Mesendoderm (in vitro differentiated cells): ENCODE data around the gene KCNB1.

Source experiments
- DNase-seq: peaks from one replicate; pipeline ENCODE4 v3.0.0; 2013
- H2AK5ac ChIP-seq: 2 replicates; pipeline ENCODE4 v1.6.1; 2013; ENCODE audit warnings: low read length, inconsistent platforms
- H2BK120ac ChIP-seq: 2 replicates; pipeline ENCODE4 v1.6.1; 2013; ENCODE audit warnings: low read depth, mild to moderate bottlenecking, low read length, moderate library complexity, mixed read lengths
- H2BK15ac ChIP-seq: replicated peaks from 2 replicates; pipeline ENCODE4 v1.6.1; 2013; ENCODE audit warnings: low read depth, mild to moderate bottlenecking, moderate library complexity
- H2BK5ac ChIP-seq: 2 replicates; pipeline ENCODE4 v1.6.1; 2013; ENCODE audit warnings: low read length, inconsistent platforms
- H3K18ac ChIP-seq: 2 replicates; pipeline ENCODE4 v1.6.1; 2013; ENCODE audit warnings: mild to moderate bottlenecking, low read length, mixed read lengths
- H3K23ac ChIP-seq: one replicate; pipeline ENCODE4 v1.6.1; 2013; ENCODE audit warnings: low read length
- H3K27ac ChIP-seq: 2 replicates; pipeline ENCODE4 v1.5.1; 2013; ENCODE audit warnings: low read depth, mild to moderate bottlenecking, inconsistent platforms, low read length, moderate library complexity
- H3K27me3 ChIP-seq: 2 replicates; pipeline ENCODE4 v1.6.1; 2013; ENCODE audit warnings: low read length, control low read depth, mild to moderate bottlenecking, inconsistent platforms; ENCODE audit not compliant: insufficient read depth, poor library complexity
- H3K36me3 ChIP-seq: 2 replicates; pipeline ENCODE4 v1.6.1; 2013; ENCODE audit warnings: low read length, inconsistent platforms; ENCODE audit not compliant: control insufficient read depth, insufficient read depth
- H3K4ac ChIP-seq: one replicate; pipeline ENCODE4 v1.6.1; 2013; ENCODE audit warnings: low read depth, mild to moderate bottlenecking, low read length, moderate library complexity
- H3K4me1 ChIP-seq: 2 replicates; pipeline ENCODE4 v1.6.1; 2013; ENCODE audit warnings: low read depth, low read length, inconsistent platforms; ENCODE audit not compliant: control insufficient read depth
- H3K4me2 ChIP-seq: 2 replicates; pipeline ENCODE4 v1.6.1; 2013; ENCODE audit warnings: low read length
- H3K4me3 ChIP-seq: 2 replicates; pipeline ENCODE4 v1.5.1; 2013; ENCODE audit warnings: mild to moderate bottlenecking, low read length
- H3K56ac ChIP-seq: one replicate; pipeline ENCODE4 v1.6.1; 2013; ENCODE audit warnings: low read length
- H3K79me1 ChIP-seq: 2 replicates; pipeline ENCODE4 v1.6.1; 2013; ENCODE audit warnings: low read length, inconsistent platforms
- H3K79me2 ChIP-seq: 2 replicates; pipeline ENCODE4 v1.6.1; 2013; ENCODE audit warnings: mild to moderate bottlenecking, low read length; ENCODE audit not compliant: control insufficient read depth, insufficient read depth
- H3K9ac ChIP-seq: 2 replicates; pipeline ENCODE4 v1.6.1; 2013; ENCODE audit warnings: low read length, inconsistent platforms
- H4K5ac ChIP-seq: one replicate; pipeline ENCODE4 v1.6.1; 2013; ENCODE audit warnings: low read length
- H4K8ac ChIP-seq: one replicate; pipeline ENCODE4 v1.6.1; 2013; ENCODE audit warnings: low read depth, mild to moderate bottlenecking, control low read depth, low read length, moderate library complexity
- WGBS: extraction: QIAGEN DNeasy Blood & Tissue Kit; methylation state at CpG from one replicate; pipeline ENCODE4 v1.1.7; 2013; ENCODE audit warnings: low lambda C conversion rate, missing lambda C conversion rate; ENCODE audit not compliant: insufficient coverage; ENCODE audit errors: extremely low coverage; 5-methylcytosine and 5-hydroxymethylcytosine counted together

Gene KCNB1

DNA sequence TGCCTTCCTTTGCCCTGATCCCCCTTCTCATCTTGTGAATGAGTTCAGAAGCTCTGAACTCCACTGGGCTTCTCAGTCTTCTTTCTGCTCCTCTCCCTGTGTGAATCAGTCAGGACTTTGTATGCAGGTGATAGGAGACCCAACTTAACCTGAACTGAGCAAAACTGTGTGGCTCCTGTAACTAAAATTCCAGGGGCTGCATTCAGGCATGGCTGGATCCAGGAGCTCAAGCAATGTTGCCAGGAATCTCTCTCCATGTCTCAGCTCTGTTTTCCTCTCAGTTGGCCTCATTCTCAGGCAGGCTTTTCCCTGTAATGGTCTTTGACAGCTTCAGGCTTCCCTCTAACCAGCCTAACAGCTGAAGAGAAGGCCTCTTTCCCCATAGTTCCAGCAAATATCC, 153.7 kb downstream of the KCNB1 start:
- no peak overlapping the region for H4K8ac ChIP-seq
- no peak for DNase-seq
- no peak overlapping the region for H2AK5ac ChIP-seq
- H3K27ac ChIP-seq: no peak overlapping the region
- no peak overlapping the region for H3K23ac ChIP-seq
- no peak overlapping the region for H3K18ac ChIP-seq
- no peak overlapping the region for H3K56ac ChIP-seq
- H3K79me2 ChIP-seq: no peaks in the 10 kb centered on the region
- no peak overlapping the region for H2BK5ac ChIP-seq
- no peak overlapping the region for H2BK15ac ChIP-seq
- no peak overlapping the region for H3K4ac ChIP-seq
- no peak overlapping the region for H3K4me3 ChIP-seq
- H4K5ac ChIP-seq: no peak overlapping the region
- H2BK120ac ChIP-seq: no peak overlapping the region
- H3K4me2 ChIP-seq: no peak overlapping the region
- no peaks in the 10 kb centered on the region for H3K4me1 ChIP-seq
- no peak overlapping the region for H3K9ac ChIP-seq
- no peaks in the 10 kb centered on the region for H3K36me3 ChIP-seq
- H3K27me3 ChIP-seq: no peaks in the 10 kb centered on the region
- no peaks in the 10 kb centered on the region for H3K79me1 ChIP-seq

DNA sequence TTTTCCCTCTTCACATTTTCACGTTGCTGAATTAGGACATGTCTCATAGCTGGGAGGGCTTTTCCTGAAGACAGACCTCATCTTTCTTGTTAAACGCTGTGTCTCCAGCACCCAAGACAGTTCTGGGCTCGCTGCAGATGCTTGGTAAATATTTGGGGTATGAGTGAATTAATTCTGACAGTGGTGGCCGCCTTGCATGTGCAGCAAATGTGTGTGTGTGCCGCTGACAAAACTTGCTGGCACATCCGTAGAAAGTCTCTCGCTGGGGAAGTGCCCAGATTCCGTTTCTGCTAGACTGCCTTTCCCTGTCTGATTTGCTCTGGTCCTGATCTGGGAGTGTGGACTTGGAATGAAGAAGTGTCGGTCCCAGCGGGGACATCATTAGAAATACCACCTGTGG, 156.4 kb downstream of the KCNB1 start:
- Histone ChIP-seq H2BK5ac (no peak overlapping the region), H3K79me2 (no peaks in the 10 kb centered on the region), H3K79me1 (no peaks in the 10 kb centered on the region), H3K18ac (no peak overlapping the region), H3K4me1 (no peaks in the 10 kb centered on the region), H3K23ac (no peak overlapping the region), H4K5ac (no peak overlapping the region), H3K4me3 (no peak overlapping the region), H3K9ac (no peak overlapping the region), H3K36me3 (no peaks in the 10 kb centered on the region), H4K8ac (no peak overlapping the region), H3K4ac (no peak overlapping the region), H3K27me3 (no peaks in the 10 kb centered on the region), H3K4me2 (no peak overlapping the region), H2BK15ac (no peak overlapping the region), H3K27ac (no peak overlapping the region), H3K56ac (no peak overlapping the region), H2BK120ac (no peak overlapping the region), H2AK5ac (no peak overlapping the region)
- no peak for DNase-seq
- WGBS: no CpG with 5 or more reads among the region's 10 CpGs

DNA sequence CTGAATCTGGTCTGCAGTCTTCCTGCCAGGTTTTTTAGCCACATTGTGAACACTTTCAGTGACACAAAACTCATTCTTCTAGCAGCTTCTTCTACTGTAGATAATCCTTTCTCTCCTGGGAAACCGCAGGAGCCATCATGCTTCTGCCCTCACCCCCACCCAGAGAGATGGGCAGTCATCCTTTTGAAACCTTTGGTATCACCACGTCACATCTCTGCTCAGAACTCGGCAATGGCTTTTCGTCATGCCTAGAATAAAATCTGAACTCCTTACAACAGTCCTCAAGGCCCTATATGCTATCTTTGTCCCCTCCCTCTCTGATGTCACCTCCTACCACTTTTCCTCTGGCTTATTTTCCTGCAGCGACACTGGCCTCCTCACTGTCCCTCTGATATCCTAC, 158.2 kb downstream of the KCNB1 start:
- Histone ChIP-seq H3K4me1 (peaks cover 1% of the 10 kb centered on the region), H3K79me1 (no peaks in the 10 kb centered on the region), H3K27me3 (peaks cover 1% of the 10 kb centered on the region), H3K36me3 (no peaks in the 10 kb centered on the region), H3K56ac (no peak overlapping the region), H2AK5ac (no peak overlapping the region), H3K9ac (no peak overlapping the region), H3K79me2 (no peaks in the 10 kb centered on the region), H2BK5ac (no peak overlapping the region), H3K4ac (no peak overlapping the region), H3K4me2 (no peak overlapping the region), H3K18ac (no peak overlapping the region), H4K5ac (no peak overlapping the region), H2BK120ac (no peak overlapping the region), H3K27ac (no peak overlapping the region), H4K8ac (no peak overlapping the region), H2BK15ac (no peak overlapping the region), H3K23ac (no peak overlapping the region), H3K4me3 (no peak overlapping the region)
- WGBS: no CpG with 5 or more reads among the region's 5 CpGs
- DNase-seq: no peak

DNA sequence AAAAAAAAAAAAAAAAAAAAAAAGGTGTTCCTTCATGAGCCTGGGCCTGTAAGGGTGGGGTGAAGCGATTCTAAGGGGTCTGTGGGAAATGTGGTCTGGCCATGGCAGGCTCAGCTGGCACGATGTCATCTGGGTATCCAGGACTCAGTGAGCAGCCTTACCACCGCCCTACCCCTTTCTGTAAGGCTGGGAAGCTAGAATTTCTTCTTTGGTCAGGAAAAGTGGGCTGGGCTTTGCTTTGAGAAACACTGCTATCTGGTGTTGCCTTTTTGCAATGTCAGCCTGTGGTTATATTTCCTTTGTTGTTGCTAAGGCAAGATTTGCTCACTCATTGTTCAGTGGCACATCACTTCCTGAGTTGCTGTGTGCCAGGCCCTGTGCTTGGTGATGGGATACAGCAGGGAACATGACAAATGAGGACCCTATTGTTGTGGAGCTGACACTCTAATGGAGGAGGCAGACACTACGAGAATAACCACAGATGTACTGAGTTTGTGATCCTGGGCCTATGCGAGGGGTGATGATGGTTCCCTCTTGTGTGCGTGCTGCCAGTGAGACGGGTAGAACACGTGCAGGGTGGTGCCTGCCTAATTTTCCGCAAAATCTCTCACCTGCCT, 158.7 kb downstream of the KCNB1 start:
- Histone ChIP-seq H3K79me1 (no peaks in the 10 kb centered on the region), H3K4me2 (no peak overlapping the region), H3K27ac (no peak overlapping the region), H3K23ac (no peak overlapping the region), H2AK5ac (no peak overlapping the region), H2BK120ac (no peak overlapping the region), H3K4me1 (peaks cover 2% of the 10 kb centered on the region), H3K9ac (no peak overlapping the region), H3K36me3 (no peaks in the 10 kb centered on the region), H2BK15ac (no peak overlapping the region), H3K4ac (no peak overlapping the region), H3K4me3 (no peak overlapping the region), H3K79me2 (no peaks in the 10 kb centered on the region), H3K18ac (no peak overlapping the region), H2BK5ac (no peak overlapping the region), H3K27me3 (peaks cover 6% of the 10 kb centered on the region), H4K5ac (no peak overlapping the region), H4K8ac (no peak overlapping the region), H3K56ac (no peak overlapping the region)
- peak; percentile 84 for DNase-seq
- no CpG with 5 or more reads among the region's 9 CpGs for WGBS

- H3K4me2 ChIP-seq: no peak overlapping the region
- H3K18ac ChIP-seq: no peak overlapping the region
- H3K79me1 ChIP-seq: no peaks in the 10 kb centered on the region
- no CpG with 5 or more reads among the region's 1 CpG for WGBS
- no peak overlapping the region for H3K27ac ChIP-seq
- H3K23ac ChIP-seq: no peak overlapping the region
- no peaks in the 10 kb centered on the region for H3K79me2 ChIP-seq
- H3K36me3 ChIP-seq: no peaks in the 10 kb centered on the region
- no peak overlapping the region for H3K4ac ChIP-seq
- H3K27me3 ChIP-seq: peaks cover 13% of the 10 kb centered on the region
- no peak overlapping the region for H2BK120ac ChIP-seq
- no peak overlapping the region for H3K56ac ChIP-seq
- no peak overlapping the region for H2AK5ac ChIP-seq
- H3K4me1 ChIP-seq: peaks cover 2% of the 10 kb centered on the region
- no peak overlapping the region for H2BK15ac ChIP-seq
- H4K8ac ChIP-seq: no peak overlapping the region
- peak; percentile 94 for DNase-seq
- H3K4me3 ChIP-seq: no peak overlapping the region
- H4K5ac ChIP-seq: no peak overlapping the region
- H3K9ac ChIP-seq: no peak overlapping the region
- H2BK5ac ChIP-seq: no peak overlapping the region
These were observed 162.0 kb downstream of the KCNB1 start for GRCh38 chr20:49320460-49320859.

GRCh38 chr20:49319208-49319809, 163.2 kb downstream of the KCNB1 start:
- no peak overlapping the region for H3K4me2 ChIP-seq
- peaks cover 2% of the 10 kb centered on the region for H3K4me1 ChIP-seq
- H3K27me3 ChIP-seq: peaks cover 13% of the 10 kb centered on the region
- H2BK120ac ChIP-seq: no peak overlapping the region
- no peaks in the 10 kb centered on the region for H3K36me3 ChIP-seq
- H2AK5ac ChIP-seq: no peak overlapping the region
- H3K79me1 ChIP-seq: no peaks in the 10 kb centered on the region
- no peak overlapping the region for H3K18ac ChIP-seq
- H3K4ac ChIP-seq: no peak overlapping the region
- no peak overlapping the region for H2BK15ac ChIP-seq
- no peak overlapping the region for H3K27ac ChIP-seq
- WGBS: no CpG with 5 or more reads among the region's 25 CpGs
- H4K8ac ChIP-seq: no peak overlapping the region
- no peak overlapping the region for H3K9ac ChIP-seq
- no peak overlapping the region for H3K56ac ChIP-seq
- no peak overlapping the region for H4K5ac ChIP-seq
- no peak overlapping the region for H3K23ac ChIP-seq
- H3K4me3 ChIP-seq: no peak overlapping the region
- no peak overlapping the region for H2BK5ac ChIP-seq
- no peak for DNase-seq
- H3K79me2 ChIP-seq: no peaks in the 10 kb centered on the region
